ENCODE results near the gene TXNDC16.

DNA sequence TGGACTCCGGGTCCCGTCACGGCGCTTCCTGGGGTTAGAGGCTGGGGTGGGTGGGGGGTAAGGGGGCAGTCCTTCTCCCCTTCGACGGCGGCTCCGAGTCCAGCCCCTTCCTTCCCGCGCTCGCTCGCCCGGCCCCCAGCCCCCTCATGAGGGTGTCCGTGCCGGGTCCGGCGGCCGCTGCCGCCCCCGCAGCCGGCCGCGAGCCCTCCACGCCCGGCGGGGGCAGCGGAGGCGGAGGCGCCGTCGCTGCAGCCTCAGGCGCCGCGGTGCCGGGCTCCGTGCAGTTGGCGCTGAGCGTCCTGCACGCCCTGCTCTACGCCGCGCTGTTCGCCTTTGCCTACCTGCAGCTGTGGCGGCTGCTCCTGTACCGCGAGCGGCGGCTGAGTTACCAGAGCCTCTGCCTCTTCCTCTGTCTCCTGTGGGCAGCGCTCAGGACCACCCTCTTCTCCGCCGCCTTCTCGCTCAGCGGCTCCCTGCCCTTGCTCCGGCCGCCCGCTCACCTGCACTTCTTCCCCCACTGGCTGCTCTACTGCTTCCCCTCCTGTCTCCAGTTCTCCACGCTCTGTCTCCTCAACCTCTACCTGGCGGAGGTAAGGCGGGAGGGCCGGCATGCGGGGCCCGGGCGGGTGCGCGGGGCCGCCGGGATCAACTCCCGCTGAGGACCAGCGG lies 831 bp upstream of the TXNDC16 start:
- TF ChIP-seq, protein P1, sequence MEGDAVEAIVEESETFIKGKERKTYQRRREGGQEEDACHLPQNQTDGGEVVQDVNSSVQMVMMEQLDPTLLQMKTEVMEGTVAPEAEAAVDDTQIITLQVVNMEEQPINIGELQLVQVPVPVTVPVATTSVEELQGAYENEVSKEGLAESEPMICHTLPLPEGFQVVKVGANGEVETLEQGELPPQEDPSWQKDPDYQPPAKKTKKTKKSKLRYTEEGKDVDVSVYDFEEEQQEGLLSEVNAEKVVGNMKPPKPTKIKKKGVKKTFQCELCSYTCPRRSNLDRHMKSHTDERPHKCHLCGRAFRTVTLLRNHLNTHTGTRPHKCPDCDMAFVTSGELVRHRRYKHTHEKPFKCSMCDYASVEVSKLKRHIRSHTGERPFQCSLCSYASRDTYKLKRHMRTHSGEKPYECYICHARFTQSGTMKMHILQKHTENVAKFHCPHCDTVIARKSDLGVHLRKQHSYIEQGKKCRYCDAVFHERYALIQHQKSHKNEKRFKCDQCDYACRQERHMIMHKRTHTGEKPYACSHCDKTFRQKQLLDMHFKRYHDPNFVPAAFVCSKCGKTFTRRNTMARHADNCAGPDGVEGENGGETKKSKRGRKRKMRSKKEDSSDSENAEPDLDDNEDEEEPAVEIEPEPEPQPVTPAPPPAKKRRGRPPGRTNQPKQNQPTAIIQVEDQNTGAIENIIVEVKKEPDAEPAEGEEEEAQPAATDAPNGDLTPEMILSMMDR (IDR thresholded peaks at IDR 0.05; ENCODE audit: low read depth, low read length, poor library complexity, severe bottlenecking) = no peak
- TF ChIP-seq EZH2phosphoT487 (IDR thresholded peaks at IDR 0.05; ENCODE audit: borderline replicate concordance, low read length) = no peak

Measured in DOHH2 (cell line).